Fibroblast of skin of back (primary cell): ENCODE data around the gene SULT2B1.

Experiments
- DNase-seq: peaks from one replicate; pipeline ENCODE4 v3.0.0-alpha.2; 2013

The SULT2B1 gene

DNA sequence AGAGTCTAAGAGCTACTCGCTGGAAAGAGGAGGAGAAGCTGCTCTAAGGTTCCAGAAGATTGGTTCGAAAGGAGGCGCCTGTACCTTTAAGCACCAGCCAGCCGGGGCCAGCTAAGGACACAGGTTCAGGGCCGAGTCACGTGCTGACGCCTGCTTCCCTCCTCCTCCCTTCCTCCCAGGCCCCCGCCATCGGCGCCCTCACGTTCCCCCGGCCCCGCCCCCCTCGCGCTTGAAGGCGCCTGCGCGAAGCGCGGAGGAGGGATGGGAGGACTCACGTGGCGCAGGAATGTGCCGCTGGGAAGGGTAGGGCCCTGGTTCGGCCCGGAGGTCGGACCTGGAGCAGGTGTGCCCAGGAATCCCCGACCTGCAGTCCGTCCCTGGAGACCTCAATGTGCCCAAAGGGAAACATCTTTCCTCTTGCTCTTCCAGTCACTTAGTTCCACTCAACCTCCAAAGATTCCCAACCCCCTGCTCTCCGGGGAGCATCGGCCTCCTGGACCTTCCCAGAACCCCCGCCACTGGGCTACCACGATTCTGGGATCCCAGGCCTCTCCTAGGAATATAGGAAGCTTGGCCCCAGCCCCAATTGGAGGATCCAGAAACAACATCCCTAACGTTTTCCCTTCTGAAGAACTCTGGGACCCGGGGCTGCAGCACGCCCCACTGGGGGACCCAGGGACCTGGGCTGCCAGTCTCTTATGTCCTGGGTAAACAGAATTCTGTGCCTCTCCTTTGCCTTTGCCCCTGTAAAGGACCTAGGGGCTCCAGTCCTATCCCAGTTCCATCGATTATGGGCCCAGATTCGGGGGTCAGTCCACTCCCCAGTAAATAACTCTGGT lies 82.7 kb downstream of the SULT2B1 start:
- DNase-seq, result peak; percentile 92

DNA sequence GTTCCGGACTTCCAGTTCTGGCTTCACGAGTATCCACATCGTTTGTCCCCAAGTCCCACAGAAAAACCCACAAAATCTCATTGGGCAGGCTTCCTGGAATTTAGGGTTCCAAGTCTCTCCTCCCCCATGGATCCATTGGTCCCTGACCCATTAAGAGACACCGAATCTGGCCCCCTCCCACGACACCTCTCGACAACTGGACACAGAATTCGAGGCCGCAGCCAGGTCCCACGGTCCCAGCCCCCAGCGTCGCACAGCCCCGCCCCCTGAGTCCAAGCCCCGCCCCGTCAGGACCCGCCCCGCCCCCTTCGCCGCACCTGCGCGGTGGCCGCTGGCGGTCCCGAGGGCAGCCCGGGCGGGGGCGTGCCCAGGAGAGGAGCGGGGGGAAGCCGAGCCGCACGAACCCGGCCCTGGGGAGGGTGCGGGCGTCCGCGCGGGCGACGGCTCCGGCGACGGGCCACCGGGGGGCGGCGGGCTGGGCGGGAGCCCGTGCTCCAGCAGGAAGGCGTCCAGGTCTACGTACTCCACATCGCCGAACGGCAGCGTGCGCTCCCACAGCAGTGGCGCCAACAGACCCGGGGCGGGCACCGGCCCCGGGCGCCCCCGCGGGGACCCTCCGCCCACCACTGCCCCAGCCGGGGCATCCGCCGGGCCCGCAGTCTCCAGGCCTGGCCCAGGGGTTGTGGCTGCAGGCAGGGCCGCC lies 83.4 kb downstream of the SULT2B1 start:
- peak; percentile 31 for DNase-seq

DNA sequence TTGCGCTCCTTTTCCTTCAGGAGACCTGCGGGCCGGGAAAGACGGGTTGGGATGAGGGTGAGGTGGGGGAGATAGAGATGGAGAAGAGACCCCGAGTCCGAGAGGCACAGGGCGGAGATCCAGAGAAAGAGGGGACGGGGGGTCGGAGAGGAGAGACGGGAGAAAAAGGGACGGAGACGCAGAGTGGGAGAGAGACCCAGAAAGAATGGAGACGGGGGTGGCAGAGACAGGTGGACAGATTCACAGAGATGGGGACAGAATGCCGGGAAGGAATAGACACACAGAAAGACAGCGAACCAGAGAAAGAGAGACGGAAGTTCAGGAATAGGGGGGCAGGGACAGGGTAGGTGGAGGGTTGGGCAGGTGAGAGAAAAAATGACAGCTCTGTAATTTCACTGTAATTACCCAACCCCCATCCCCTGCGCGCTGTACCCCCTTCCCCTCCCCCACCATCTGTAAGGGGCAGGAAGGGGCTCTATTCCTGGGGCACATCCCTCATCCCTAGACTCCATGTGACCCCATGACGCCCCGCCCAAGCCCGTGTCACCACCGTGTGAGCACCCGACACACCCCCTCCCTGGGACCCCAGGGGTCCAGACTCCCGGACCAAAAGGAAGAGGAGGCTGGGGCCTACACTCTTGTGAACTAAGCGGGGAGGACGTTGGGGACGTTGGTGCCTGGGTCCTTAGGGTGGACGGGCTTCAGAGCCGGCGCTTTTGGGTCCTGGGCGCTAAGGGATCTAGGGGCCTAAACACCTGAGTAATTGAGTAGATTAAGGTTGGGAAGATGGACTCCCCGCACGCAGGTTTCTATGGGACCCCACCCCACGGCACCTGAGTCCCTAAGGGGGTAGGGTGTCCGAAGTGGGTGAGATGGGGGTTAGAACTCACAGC lies 84.2 kb downstream of the SULT2B1 start:
- DNase-seq, result no peak

DNA sequence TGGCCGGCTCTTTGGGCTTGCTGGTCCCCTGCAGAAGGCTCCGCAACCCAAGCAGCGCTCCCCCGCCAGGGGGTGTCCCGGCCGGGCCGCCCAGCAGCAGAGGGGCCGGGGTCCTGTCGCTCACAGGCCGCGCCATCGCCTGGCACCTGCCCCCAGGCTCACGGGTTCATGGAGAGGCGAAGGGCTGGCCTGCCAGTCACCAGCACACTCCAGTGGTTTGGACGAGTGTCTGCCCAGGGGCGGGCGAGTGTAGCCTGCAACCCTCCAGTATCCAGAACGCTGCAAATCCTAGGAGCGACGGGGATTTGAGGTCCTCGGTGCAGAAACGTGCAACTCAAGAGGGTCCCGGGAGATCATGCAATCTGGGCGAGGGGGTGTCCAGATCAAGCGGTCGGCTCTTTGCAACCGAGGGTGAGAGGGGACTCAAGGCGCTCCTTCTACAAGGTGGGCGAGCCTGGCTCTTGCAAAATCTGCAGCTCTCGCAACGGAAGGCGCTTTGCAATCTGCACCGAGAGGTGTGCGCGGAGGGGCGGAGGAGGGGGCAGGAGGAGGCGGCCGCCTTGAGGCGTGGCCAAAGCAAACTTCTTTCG lies 85.0 kb downstream of the SULT2B1 start, which contains the start of gene DBP:
DBP (minus strand) TSS at position 521 of the 590 bp plus-strand sequence; CDS start at position 136, 385 bp downstream.
- DNase-seq, result no peak

DNA sequence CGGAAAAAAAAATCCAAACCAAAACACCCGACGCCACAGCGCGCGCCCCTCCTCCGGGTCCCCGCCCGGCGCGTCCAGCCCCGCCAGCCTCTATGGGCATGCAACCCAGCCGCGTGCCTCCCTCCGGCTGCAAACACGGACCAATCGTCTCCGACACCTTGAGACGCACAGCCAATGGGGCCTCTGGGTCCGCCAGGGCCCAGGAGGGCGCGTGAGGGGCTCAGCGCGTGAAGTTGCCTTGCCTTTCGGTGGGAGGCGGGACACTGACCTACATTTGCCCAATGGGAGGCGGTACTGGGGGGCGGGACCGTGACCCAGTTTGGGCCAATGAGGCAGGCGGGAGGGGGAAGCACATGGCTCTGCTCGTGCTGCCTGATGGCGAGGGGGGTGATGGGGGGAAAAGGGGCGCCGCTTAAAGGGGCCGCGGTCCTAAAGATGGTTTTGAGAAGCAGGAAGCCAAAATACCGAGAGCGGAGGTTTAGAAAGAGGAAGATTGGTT lies 85.5 kb downstream of the SULT2B1 start:
- DNase-seq, result peak; percentile 99

GRCh38 chr19:48637948-48638830 lies 86.2 kb downstream of the SULT2B1 start:
- DNase-seq, result peak; percentile 92

DNA sequence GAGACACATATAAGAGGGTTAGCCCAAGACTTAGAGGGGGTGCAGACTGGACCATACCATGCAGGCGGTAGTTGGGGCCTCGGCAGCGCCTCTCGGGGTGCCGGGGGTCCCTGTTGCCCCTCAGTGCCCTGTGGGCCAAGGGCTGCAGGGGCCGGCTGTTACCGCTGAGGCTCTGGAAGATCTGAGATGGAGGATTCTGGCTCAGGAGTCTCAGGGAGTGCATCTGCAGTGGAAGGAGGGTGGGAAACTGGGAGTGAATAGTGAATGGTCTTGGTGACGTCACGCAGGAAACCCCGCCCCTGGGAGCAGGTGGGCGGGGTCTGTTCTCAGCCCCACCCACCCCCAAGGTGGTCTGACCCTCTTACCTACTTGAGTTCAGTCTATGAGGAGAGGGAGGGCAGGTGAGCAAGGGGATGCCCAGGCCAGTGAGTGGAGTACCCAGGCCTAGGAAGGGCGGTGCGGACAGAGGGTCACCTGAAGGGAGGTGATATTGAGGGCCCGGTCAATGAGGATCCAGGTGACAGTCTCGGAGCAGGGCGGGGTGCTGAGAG lies 86.9 kb downstream of the SULT2B1 start:
- no peak for DNase-seq

- no peak for DNase-seq
Observed at GRCh38 chr19:48639483-48640375, 87.8 kb downstream of the SULT2B1 start.

DNA sequence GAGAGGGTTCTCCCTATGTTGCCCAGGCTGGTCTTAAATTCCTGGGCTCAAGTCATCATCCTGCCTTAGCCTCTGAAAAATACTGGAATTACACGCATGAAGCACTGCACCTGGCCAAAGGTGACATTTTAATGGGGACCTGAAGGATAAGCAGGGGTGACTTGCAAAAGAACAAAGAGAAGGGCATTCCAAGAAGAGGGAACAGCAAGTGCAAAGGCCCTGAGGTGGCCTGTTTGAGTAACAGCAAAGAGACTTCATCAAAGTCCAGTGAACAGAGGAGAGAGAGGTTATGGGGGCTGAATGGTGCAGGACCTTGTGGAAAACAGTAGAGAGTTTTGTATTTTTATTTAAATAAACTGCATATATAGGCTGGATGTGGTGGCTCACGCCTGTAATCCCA lies 89.9 kb downstream of the SULT2B1 start:
- DNase-seq, result no peak

DNA sequence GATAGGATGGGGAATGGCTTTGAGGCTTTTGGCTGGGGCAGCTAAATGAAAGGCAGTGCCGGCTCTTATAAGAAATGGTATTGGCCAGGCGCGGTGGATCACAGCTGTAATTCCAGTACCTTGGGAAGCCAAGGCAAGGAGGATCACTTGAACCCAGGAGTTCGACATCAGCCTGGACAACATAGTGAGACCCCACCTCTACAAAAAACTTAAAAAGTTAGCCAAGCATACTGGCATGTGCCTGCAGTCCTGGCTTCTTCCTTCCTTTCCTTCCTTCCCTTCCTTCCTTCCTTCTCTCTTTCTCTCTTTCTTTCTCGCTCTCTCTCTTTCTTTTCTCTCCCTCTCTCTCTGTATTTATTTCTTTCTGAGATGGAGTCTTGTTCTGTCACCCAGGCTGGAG lies 90.9 kb downstream of the SULT2B1 start:
- DNase-seq, result no peak

DNA sequence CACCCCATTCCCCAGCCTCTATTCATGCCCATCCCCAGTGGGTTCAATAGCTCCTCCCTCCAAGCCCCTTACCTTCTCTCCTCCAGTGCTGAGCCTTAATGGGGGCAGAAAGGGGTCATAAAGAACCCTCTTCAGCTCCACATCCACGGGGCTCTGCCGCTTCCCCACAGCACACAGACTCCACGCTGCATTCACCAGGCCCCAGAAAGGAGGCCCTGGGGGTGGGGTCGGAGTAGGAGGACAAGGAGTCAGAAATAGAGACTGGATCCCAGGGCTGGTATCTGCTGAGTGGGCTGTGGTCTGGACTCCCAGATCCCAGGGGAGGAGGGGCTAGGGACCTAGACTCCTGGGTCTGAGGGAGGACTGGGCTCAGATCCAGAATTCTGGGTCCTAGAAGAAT lies 92.4 kb downstream of the SULT2B1 start:
- DNase-seq, result no peak

- DNase-seq, result peak; percentile 66
Observed at GRCh38 chr19:48644839-48645619, 93.1 kb downstream of the SULT2B1 start.

- no peak for DNase-seq
Observed at GRCh38 chr19:48645620-48646000, 93.6 kb downstream of the SULT2B1 start.

- DNase-seq, result peak; percentile 80
Observed at GRCh38 chr19:48646001-48646721, 94.2 kb downstream of the SULT2B1 start, which contains the start of gene CA11. CA11 (minus strand) TSS chr19:48646187; CDS start chr19:48645632, 555 bp downstream.

- DNase-seq, result no peak
Observed at GRCh38 chr19:48646722-48647216, 94.8 kb downstream of the SULT2B1 start.

DNA sequence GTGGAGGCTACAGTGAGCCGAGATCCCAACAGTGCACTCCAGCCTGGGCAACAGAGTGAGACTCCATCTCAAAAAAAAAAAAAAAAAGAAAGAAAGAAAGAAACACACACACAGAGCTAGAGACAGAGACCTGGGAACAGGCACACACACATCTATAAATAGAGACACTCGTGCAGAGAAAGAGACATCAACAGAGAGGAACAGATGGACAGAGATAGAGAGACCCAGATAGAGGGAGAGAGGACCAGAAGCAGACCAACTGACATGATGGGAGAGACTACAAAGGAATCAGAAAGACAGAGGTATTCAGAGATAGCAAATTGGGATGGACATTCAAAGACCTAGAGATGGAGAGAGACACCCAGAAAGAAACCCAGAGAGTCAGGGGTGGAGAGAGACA lies 96.2 kb downstream of the SULT2B1 start:
- no peak for DNase-seq
